ENCODE results near the gene FIBCD1. TPM values are rescaled to one million over a fixed set of nuclear protein-coding genes. Genes with fewer than 3 reads are reported as not detected.
A peak's percentile ranks its signal among the peaks of the same experiment; 100 is the strongest.

FIBCD1 gene
- total and polyA plus RNA-seq, 2 of the 8 experiments (the other 6 are each of a cell fraction or from before 2014, with no cell fraction given) = 6.1 to 8.8 TPM

DNA sequence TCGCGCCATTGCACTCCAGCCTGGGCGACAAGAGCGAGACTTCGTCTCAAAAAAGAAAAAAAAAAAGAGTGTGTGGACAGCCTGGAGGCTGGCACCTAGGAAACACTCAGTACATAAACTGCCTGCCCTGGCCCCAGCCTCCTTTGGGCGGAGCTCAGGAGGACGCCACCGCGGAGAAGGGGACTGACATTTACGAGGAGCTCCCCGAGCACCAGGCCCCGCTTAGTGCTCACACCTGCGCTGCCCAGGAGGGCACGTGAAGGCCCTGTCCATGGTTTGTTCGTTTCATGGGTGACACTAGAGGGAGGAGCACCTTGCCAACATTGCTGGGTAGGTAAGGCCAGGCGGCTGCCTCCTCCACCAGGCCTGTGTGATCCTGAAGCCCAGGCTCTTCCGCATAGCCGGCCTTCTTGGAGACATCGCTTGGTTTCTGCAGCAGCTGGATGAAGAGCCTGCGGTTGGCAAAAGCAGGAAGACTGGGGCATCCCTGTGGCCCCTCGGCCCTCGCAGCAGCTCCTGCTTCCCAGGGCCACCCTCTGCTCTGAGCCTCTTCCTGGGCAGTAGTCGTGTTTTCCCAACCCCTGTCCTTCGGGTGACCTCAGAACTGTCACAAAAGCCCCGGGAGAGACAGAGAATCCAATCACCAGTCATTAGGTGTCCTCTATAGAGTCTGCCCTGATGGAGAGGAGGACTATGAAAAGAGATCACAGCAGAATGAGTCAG is 43.8 kb upstream of the FIBCD1 start:
- no peak for FAIRE-seq
- no peaks in the 10 kb centered on the region for H3K79me2 ChIP-seq (ENCODE audit: control insufficient read depth in 1 of 2, insufficient read depth in 2 of 2, low read length in 2 of 2)
- no peak overlapping the region for H3K9ac ChIP-seq (replicated peaks in 1 of 4; ENCODE audit: extremely low read depth in 1 of 4, low read depth in 3 of 4, low read length in 3 of 4)
- no peak for TF ChIP-seq BCL11A (IDR thresholded peaks at IDR 0.05; ENCODE audit: low read depth in 2 of 2, low read length in 2 of 2)
- no peak for TF ChIP-seq SIRT6 (IDR thresholded peaks at IDR 0.05; ENCODE audit: low read length)
- no peak for TF ChIP-seq BACH1 (IDR thresholded peaks at IDR 0.05; ENCODE audit: low read length)
- TF ChIP-seq TBP (IDR thresholded peaks at IDR 0.05; ENCODE audit: low read depth, low read length) = no peak
- no peak overlapping the region for H4K91ac ChIP-seq (replicated peaks; ENCODE audit: insufficient read length, low read length)
- no peaks in the 10 kb centered on the region for H3K23me2 ChIP-seq (ENCODE audit: low read depth, low read length)
- 0 out of 2 replicates have a peak overlapping the region, but pooled peaks have one; percentile 24 for H2BK5ac ChIP-seq (ENCODE audit: low read depth, low read length)
- no peak overlapping the region for H3K14ac ChIP-seq (ENCODE audit: insufficient read length)
- no peak overlapping the region for H2BK15ac ChIP-seq (ENCODE audit: low read length)
- CTCF ChIA-PET (ENCODE audit: partially characterized antibody) = interaction anchor here (0.6 to 4.8 kb wide), 10 partner anchors 9 to 690 kb away, joined by 3 to 28 read pairs (median 4); no protein-coding TSS in a partner anchor
- H4K5ac ChIP-seq (ENCODE audit: insufficient read length, low read depth, low read length) = no peak overlapping the region
- H2BK120ac ChIP-seq (replicated peaks; ENCODE audit: low read depth, low read length) = no peak overlapping the region
- H3K56ac ChIP-seq (replicated peaks; ENCODE audit: insufficient read length, low read depth, low read length) = no peak overlapping the region
- no peaks in the 10 kb centered on the region for H3K9me3 ChIP-seq (ENCODE audit: insufficient read depth in 2 of 2, low read depth in 1 of 2, low read length in 1 of 2)
- no peak overlapping the region for H4K8ac ChIP-seq (ENCODE audit: extremely low read depth, insufficient read depth, low read length)
- no peaks in the 10 kb centered on the region for H4K20me1 ChIP-seq (replicated peaks in 1 of 2; ENCODE audit: control insufficient read depth in 1 of 2, insufficient read depth in 2 of 2, low read length in 2 of 2)
- H3K4ac ChIP-seq (replicated peaks; ENCODE audit: insufficient read length, low read depth, low read length) = no peak overlapping the region
- DNase-seq (ENCODE audit: low read depth in 1 of 2, low spot score in 2 of 2) = no peak
- no peak overlapping the region for H3K18ac ChIP-seq (ENCODE audit: extremely low read depth, low read length)
- H2AFZ ChIP-seq (ENCODE audit: low read length) = no peak overlapping the region
- no peak overlapping the region for H3K4me2 ChIP-seq (ENCODE audit: insufficient read depth in 1 of 2, low read depth in 2 of 2, low read length in 2 of 2)
- H2BK12ac ChIP-seq (ENCODE audit: low read depth, low read length) = no peak overlapping the region
- no peak overlapping the region for H3K27ac ChIP-seq (ENCODE audit: low read depth, low read length)
- POLR2A ChIA-PET (ENCODE audit: partially characterized antibody) = interaction anchor here (1.5 kb wide), 1 partner anchor 86 kb away, joined by 3 read pairs; the partner anchor contains the start of gene QRFP
- no peaks in the 10 kb centered on the region for H3K79me1 ChIP-seq (ENCODE audit: low read depth, low read length)
- no peaks in the 10 kb centered on the region for H3K36me3 ChIP-seq (ENCODE audit: control insufficient read depth in 2 of 4, insufficient read depth in 4 of 4, low read length in 3 of 4)
- no peak overlapping the region for H3K4me3 ChIP-seq (ENCODE audit: extremely low read depth in 1 of 4, insufficient read depth in 2 of 4, low read depth in 3 of 4, low read length in 4 of 4)
- 87% methylated on average over 24 of the region's 25 CpGs; no CpG with 5 or more reads in 1 of the 2 experiments for WGBS, 2 experiments (ENCODE audit: extremely low coverage in 1 of 2, insufficient coverage in 1 of 2, insufficient read length in 1 of 2, insufficient replicate concordance in 2 of 2, low coverage in 1 of 2, low lambda C conversion rate in 2 of 2, missing lambda C conversion rate in 1 of 2)
- no peaks in the 10 kb centered on the region for H3K27me3 ChIP-seq (replicated peaks in 1 of 4; ENCODE audit: control insufficient read depth in 3 of 4, extremely low read depth in 1 of 4, insufficient read depth in 3 of 4, low read length in 3 of 4)
- H3K4me1 ChIP-seq (replicated peaks in 1 of 4; ENCODE audit: control insufficient read depth in 3 of 4, insufficient read depth in 4 of 4, low read length in 3 of 4) = peaks cover 0 to 3% (median 0%) of the 10 kb centered on the region in 4 experiments; a peak in 1 of 7 replicates
- H3K23ac ChIP-seq (ENCODE audit: insufficient read length) = no peak overlapping the region
- H2AK5ac ChIP-seq (ENCODE audit: low read depth, low read length) = no peak overlapping the region
- H2BK20ac ChIP-seq (ENCODE audit: low read length) = no peak overlapping the region
